GM18499 (cell line): ENCODE measurements around the gene ZNF649.

Experiments used
- ATAC-seq: cut with Tn5 transposase; IDR thresholded peaks from one replicate; pipeline ENCODE4 v1.9.1; 2021; ENCODE audit warnings: moderate number of reproducible peaks; ENCODE audit not compliant: insufficient read depth, unreplicated experiment

ZNF649 gene

DNA sequence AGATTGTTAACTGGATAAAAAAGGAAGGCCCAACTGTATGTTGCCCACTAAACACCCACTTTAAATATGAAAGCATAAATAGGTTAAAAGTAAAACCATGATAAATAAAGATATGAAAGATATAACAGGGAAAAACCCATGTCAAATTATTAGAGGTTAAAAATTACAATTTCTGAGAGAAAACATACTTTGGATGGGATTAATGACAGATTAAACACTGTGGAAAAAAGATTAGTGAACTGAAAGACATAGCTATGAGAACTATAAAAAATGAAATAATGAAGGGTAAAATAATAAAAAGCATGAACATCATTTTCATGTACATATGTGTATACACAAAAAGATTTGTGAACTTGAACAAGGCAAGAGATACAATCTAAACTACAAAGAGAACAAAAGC is 14.9 kb downstream of the ZNF649 start:
- ATAC-seq = no peak

DNA sequence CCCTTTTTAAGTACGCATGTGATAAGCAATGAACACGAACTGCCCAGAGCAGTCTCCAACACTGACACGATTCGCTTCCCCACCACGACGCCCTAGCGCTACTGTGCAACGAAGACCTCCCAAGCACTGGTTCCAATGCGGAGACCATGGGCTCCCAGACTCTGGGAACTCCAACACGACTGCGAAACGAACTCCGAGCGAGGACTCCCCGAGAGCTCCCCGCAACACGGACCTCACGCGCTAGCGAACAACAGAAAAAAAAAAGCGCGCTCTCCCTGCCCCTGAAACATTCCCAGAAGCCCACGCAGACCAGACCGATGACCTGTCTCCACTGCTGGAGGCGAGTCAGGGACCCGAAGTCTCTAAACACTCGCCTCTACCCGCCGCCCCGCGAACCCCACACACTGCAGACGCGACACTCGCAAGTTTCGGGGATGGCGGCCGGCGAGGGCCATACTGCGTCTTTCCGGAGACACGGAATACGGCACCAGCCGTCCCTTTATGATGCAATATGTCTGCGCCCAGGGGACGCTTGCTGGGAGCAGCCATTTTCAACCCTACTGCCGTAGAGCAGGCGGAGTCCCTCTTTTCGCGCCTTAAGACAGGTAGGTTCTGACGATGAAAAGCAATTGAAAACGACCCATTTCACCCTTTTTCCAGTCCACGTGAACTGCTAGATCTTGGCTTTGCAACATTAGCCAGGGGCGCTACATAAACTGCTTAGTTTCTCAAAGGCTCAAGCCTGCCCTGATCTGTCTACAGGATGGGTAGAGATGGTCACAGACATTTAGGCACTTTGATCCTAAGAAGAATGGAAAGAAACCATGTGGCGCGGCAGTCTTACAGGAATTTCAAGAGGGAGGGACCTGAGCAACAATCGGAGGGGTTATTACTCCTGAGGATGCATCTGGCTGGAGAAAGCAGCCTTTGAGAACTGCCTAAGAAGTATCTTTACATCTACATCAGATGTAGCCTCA is 17.0 kb downstream of the ZNF649 start, which contains the start of gene ZNF577:
Gene ZNF577, minus strand, starts transcription at position 430 of the 977 bp plus-strand sequence. CDS start 7,569 bp downstream, outside the sequence.
- no peak for ATAC-seq

DNA sequence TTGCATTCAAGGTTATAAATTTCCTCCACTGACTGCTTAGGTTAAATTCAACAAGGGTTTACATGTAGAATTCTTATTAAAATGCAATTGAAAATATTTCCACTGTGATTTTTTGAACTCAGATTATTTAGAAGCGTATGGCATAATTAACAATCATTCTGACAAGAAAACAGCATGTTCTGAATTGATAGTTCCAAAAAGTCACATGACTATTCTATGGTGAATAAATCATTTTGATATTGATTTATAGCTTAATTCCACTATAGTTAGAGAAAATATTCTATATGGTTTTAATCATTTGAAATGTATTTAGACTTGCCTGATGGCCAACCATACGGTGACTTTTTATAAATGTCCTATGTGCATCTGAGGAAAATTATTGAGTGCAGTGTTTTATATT is 20.1 kb downstream of the ZNF649 start:
- no peak for ATAC-seq

DNA sequence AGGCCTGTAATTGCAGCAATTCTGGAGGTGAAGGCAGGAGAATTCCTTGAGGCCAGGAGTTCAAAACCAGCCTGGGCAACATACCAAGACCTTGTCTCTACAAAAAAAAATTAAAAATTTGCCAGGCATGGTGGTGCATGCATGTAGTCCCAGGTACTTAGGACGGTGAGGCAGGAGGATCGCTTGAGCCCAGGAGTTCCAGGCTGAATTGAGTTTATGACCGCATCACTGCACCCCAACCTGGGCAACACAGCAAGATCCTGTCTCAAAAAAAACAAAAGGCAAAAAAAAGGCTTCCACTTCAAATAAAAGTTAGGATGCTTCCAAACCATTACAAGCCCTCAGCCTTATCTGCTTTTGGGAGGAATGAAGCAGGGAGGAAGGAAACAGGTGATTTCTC is 22.3 kb downstream of the ZNF649 start:
- no peak for ATAC-seq

DNA sequence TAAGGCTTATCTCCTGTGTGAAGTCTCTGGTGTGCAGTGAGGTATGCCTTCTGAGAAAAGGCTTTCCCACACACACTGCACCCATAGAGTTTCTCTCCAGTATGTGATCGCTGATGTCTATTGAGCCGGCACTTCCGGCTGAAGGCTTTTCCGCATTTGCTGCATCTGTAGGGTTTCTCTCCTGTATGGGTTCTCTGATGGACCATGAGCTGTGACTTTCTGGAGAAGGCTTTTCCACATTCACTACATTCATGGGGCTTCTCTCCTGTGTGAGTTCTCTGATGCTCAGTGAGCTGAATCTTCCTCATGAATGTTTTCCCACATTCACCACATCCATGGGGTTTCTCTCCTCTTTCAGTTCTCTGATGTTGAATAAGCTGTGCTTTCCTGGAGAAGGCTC is 31.7 kb downstream of the ZNF649 start:
- no peak for ATAC-seq

DNA sequence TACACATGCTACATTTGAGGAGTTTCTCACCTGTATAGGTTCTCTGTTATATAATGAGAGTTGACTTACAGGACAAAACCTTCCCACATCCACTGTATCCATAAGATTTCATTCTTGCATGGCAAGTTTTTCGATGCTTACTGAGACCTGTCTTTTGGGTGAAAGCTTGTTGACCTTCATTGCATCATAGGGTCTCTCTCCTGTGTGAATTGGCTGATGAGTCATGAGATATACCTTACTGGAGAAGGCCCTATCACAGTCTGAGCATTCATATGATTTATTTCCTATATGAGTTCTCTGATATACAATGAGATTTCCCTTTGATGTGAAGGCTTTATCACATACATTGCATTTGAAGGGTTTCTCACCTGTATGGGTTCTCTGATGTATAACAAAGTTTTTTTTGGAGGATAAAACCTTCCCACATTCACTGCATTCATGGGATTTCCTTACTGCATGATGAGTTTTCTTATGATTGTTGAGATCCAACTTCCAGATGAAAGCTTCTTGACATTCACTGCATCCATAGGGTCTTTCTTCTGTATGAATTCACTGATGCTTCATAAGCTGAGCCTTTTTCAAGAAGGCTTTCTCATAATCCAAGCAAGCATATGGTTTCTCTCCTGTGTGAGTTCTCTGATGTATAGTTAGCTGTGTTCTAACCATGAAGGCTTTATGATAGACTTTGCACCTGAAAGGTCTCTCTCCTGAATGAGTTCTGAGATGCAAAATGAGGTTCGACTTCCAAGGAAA is 42.8 kb downstream of the ZNF649 start:
- ATAC-seq = no peak
